HG03045 (cell line): Measurements from ENCODE around the gene MKI67.

Experiments used
- ATAC-seq: cut with Tn5 transposase; IDR thresholded peaks from one replicate; pipeline ENCODE4 v1.9.1; 2021; ENCODE audit warnings: mild to moderate bottlenecking, moderate library complexity; ENCODE audit not compliant: unreplicated experiment

MKI67 gene

GRCh38 chr10:128056303-128057050 lies 69.7 kb downstream of the MKI67 start:
- no peak for ATAC-seq

DNA sequence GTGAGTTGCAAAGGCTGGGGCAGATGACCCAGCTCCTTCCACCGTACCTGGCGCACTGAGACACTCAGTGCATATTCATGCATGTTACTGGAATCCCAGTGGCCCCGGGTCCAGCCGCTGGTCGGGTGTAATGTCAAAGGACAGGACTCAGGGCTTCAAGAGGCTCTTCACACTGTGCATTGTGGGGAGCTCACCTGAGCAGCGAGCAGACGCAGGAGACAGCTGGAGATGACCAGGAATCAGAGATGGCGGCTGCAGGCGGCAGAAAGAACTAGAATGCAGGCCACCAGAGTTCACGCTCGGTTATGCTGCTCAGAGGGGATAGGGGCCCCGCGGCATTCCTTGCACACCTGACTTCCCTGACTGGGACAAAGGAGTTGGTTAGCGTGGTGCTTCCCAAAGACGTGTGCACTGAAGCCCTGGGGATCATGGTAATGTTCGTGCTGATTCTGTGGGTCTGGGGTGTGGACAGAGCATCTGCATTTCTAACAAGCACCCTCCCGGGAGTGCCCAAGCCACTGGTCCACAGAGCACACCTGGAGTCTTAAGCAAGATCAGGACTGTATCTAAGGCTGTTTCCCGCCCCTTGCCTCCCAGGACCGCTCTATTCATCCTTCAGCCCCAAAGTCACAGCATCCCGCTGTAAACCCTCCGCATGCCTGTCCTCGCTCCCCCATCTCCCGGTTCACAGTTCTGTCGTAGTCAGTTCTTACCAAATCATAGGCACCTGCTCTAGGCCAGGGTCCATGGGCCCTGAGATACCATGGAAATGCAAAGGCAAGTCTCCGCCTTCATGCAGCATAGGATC lies 71.0 kb downstream of the MKI67 start:
- no peak for ATAC-seq

DNA sequence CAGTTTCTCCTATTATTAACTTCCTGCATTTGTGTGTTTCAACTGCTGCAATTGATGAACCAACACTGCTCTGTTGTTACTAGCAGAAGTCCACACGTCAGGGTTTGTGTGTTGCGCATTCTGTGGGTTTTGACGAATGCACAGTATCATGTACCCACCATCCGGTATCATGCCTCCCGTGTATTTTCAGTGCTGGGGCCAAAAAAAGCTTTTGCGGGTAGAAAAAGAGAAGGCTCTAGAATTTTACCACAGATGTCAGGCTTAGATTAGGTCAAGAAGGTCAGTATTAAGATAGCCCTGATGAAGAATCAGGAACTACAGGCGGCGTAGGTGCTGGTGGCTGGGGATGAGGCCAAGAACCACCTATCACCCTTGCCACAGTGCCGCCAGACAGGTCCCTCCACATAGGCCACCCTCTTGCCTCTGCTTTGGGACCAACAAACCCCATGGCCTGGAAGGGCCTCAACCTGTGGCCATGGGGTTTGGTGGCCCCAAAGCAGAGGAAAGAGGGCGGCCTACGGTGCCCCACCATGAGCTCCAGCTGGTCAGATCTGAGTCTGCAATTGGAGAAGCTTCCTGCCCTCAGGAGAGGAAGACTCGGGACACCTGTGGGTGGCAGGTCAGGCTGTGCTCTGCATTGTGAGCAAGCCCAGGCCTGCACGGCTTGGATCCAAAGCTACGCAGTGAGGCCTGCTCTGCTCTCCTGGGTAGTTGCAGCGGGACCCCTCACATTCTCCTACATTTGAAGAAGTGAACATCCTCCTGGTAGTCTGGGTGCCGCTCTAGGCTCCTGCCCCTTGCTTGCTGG lies 71.9 kb downstream of the MKI67 start:
- no peak for ATAC-seq

- ATAC-seq = no peak
Measured at GRCh38 chr10:128053356-128053755, 72.9 kb downstream of the MKI67 start.

DNA sequence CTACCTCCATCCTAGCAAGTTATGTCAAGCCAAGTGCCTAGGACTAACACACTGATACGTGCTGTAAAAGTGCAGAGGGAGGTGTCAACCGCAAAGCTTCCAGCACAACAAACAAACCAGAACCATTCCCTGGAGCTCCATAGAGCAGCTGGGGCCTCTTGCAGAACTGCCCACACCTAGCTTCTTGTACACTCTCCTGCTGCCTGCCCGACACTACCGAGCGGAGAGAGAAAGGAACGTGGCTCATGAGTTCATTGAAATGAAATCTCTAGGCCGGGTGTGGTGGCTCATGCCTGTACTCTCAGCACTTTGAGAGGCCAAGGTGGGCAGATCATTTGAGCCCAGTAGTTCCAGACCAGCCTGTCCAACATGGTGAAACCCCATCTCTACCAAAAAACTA lies 73.5 kb downstream of the MKI67 start:
- ATAC-seq = no peak

- no peak for ATAC-seq
Measured at GRCh38 chr10:128051548-128051947, 74.7 kb downstream of the MKI67 start.

GRCh38 chr10:128050936-128051335 lies 75.3 kb downstream of the MKI67 start:
- no peak for ATAC-seq

DNA sequence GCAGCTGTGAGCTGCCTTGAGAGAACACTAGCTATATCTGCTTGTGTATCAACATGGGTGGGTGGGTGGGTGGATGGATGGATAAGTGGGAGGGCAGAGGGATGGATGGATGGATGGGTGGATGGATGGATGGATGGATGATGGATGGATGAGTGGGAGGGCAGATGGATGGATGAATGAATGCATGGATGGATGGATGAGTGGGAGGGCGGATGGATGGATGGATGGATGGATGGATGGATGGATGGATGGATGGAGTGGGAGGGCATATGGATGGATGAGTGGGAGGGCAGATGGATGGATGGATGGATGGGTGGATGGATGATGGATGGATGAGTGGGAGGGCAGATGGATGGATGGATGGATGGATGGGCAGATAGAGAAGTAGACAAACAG lies 76.1 kb downstream of the MKI67 start:
- no peak for ATAC-seq

DNA sequence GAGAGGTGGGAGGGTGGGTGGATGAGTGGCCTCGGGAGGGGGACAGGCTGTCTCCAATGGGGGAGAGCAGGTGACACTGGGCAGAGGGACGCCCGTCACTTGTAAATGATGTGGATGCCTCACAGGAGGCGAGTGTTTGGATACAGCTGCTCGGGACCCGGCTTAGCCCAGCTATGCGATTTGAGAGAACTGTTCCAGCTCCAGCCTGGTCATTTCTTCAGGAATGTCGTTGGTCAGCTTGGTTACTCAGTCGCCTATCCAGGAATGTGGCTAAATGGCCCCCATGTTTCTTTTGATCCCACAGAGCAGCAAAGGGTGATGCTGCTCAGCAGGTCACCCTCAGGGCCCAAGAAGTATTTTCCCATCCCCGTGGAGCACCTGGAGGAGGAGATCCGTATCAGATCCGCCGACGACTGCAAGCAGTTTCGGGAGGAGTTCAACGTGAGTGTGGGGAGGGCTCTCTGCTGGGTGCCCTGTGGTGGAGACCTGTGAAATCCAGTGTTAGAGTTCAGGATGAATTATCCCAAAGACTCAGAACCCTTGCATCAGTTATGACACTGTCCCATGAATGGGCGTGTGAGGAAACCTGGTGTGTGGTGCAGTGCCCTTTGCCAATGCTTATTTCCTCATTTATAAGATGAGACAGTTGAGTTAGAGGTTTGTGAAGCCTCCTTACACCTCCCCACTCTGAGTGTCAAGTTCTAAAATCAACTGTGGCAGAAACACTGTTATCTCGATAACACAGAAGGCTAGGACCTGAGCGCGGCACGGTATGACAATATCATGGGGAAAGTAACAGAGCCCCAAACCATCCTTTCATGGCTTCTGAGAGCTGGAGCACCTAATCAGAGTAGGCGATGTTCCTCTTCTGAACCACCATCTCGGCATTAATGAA lies 76.8 kb downstream of the MKI67 start:
- no peak for ATAC-seq

DNA sequence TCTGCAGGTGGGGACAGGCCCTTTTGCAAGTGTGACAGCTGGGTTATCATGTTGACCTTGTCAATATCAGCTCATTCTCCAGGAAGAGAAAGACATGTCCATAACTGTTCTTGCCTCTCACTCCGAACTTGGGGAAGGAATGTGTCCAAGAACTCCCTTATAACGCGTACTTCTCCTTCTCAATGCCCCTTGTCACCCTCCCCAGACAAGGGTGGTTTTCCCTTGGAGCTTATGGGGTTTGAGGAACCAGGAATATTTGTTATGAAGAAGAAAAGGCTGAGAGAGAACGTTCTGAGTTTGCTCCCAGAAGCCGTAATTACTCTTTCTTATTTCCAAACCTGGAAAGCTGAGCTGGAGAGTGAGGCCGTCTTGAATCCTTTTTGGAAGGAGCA lies 77.4 kb downstream of the MKI67 start:
- no peak for ATAC-seq

DNA sequence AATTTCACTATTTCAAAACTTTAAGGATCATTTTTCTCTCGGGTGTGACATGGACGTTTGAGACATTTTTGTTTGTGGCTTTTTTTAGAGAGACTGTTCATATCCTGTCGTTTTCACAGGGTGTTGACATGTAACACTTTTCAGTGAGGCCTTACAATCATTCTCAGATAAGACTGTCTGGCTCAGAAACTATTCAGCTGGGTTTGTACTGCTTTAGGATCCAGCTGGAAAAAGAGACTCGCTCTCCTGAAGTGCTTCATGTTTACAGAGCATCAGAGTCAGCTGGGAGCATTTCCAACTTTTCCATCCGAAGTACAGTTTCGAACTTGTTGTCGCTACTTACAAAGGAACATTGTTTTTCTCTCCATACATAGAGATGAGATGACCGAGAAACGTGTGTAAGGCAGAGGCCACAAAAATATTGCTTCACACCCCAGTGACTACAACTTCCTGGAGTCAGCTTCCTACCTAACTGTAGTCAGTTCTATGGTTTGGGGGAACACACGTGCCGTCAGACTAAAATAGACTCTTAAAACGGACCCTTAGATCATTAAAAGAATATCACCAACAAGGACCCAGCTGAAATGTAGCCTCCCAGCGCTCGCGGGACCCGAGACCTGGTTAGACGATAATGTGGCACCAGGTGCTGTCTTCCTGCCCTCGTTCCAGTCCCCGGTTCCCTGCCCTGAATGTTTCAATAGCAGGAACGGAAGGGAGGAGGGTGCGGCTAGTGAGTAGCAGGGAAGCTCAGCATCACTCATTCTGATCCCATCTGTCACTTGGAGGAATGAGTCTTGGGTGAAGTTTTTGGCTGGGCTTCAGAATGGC lies 78.0 kb downstream of the MKI67 start:
- ATAC-seq = no peak

DNA sequence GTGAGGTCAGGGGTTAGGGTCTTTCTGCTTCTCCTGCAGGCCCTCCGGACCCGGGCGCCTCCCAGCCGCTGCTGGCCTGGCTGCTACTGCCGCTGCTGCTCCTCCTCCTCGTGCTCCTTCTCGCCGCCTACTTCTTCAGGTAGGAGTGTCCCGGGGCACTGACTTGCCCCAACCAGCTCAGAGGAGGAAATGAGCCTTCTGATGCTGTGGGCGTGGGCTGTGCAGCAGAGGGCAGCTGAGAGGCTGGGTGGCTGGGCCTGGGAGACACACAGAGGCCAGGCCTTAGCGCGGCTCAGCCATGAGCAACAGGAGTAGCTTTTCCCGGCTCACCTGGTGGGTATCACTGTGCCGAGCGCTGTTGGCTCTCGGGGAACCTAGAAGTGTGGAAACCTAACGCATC lies 78.9 kb downstream of the MKI67 start:
- peak; percentile 99 for ATAC-seq

DNA sequence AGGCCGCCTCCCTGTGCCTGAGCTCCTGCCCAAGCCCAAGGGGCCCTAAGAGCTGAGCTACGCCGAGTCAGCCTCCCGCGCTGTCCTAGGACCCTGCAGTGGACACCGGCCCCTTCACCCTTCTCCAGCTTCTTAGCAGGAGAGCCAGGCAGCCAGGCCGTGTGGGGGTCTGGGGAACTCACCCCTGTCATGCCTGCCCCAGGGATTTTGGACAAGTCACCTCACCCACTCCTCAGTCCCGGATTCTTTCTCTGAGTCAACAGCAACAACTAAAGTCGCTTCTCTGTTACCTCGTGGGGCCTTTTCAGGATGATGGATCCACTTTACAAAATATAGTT lies 79.3 kb downstream of the MKI67 start:
- ATAC-seq = peak; percentile 7
